IPS DF 6.9 (cell line): ENCODE results near the gene MAML1.

ENCODE experiments used
- DNase-seq: peaks from one replicate; pipeline ENCODE4 v3.0.0-alpha.2; 2013; ENCODE audit warnings: low read depth, low spot score
- H3K27ac ChIP-seq: one replicate; pipeline ENCODE4 v1.5.1; 2013; ENCODE audit warnings: low read length, control low read depth
- H3K27me3 ChIP-seq: 2 replicates; pipeline ENCODE4 v1.6.1; 2013; ENCODE audit warnings: mild to moderate bottlenecking, low read length; ENCODE audit not compliant: control insufficient read depth, insufficient read depth
- H3K36me3 ChIP-seq: 2 replicates; pipeline ENCODE4 v1.6.1; 2013; ENCODE audit warnings: low read length; ENCODE audit not compliant: control insufficient read depth, insufficient read depth
- H3K4me1 ChIP-seq: 2 replicates; pipeline ENCODE4 v1.6.1; 2013; ENCODE audit warnings: low read length; ENCODE audit not compliant: control insufficient read depth, insufficient read depth
- H3K4me3 ChIP-seq: 2 replicates; pipeline ENCODE4 v1.5.1; 2013; ENCODE audit warnings: mild to moderate bottlenecking, low read length
- H3K9me3 ChIP-seq: 2 replicates; pipeline ENCODE4 v1.6.1; 2013; ENCODE audit warnings: low read length, inconsistent platforms; ENCODE audit not compliant: control insufficient read depth, insufficient read depth
- WGBS: extraction: QIAGEN DNeasy Blood & Tissue Kit; methylation state at CpG from one replicate; pipeline ENCODE4 v1.1.7; 2013; ENCODE audit warnings: mixed read lengths, missing lambda C conversion rate; ENCODE audit not compliant: insufficient read length, insufficient coverage; 5-methylcytosine and 5-hydroxymethylcytosine counted together

Gene MAML1

DNA sequence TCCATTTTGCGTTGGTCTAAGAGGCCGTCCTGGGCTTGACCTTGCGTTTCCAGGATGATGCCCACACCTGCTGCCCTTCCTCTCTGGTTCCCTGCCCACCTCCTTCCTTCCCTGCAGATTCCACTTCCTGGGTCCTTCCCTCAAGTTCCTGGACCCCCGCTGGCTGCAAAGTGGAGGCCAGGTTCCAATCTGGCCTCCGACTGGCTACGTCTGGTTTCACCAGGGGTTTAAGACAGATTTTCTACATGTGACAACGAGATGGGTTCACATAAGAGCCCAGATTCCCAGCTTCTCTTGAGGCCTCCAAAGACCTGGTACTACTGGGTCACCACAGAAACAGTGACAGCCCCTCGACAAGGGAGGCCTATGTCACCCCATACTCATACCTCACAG is 71.9 kb downstream of the MAML1 start:
- H3K4me1 ChIP-seq = peaks cover 15% of the 10 kb centered on the region
- DNase-seq = no peak
- no peak overlapping the region for H3K27ac ChIP-seq
- no peaks in the 10 kb centered on the region for H3K9me3 ChIP-seq
- H3K4me3 ChIP-seq = no peak overlapping the region
- WGBS = no CpG with 5 or more reads among the region's 8 CpGs
- H3K27me3 ChIP-seq = no peaks in the 10 kb centered on the region
- peaks cover 10% of the 10 kb centered on the region for H3K36me3 ChIP-seq

DNA sequence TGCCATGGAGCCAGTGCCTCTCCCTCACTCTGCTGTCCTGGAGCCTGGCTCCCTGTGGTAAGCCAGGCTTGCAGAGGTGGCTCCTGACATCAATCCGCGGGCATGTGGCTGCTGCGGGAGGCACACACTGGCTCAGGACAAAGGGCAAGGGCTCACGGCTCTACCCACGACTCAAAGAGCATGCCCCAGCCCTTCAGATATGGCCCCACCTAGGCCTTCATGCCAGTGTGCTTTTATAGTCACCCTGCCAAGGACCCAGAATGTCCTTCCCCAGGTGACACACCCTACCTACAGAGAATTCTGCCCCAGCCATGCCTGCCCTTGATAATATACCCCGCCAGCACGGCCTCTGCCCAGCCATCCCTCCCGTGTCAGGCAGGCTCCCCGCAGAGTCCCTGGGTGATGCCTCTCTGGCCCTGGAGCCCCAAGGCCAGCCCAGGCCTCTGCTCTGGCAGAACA is 72.5 kb downstream of the MAML1 start:
- Histone ChIP-seq H3K4me1 (peaks cover 15% of the 10 kb centered on the region), H3K36me3 (peaks cover 4% of the 10 kb centered on the region; the same call in 1 of the 2 replicates), H3K27ac (no peak overlapping the region)

DNA sequence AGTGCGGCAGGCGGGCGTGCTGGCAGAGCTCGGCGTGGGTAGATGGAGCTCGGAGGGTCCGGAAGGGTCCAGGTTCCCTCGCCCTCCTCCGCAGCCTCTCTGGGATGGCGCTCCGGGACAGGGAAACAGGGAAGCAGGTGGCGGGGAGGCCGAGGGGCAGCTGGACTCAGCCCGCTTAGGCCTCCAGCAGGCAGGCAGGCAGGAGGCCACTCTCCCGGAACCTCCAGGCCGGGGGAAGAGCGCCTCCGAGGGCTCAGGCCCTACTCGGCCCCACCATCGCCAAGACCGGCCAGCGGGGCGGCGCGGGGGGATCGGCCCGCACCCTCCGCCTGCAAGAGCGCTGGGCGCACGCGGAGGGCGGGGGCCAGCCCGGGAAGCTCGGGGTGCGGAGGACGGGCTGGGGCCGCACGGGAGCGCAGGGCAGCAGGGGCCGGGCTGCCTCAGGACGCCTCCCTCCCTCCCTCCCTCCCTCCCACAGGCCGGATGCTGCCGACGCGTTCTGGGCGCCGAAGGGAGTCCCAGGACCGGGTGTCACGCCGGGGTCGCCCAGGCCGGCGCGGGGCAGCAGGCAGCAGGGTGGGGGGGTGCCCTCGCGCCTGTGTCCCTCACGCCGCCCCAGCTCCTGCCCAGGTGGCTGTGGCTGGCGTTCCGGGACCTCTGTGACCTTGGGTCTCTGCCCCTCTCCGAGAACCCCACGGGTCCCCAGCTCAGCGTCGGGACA is 73.1 kb downstream of the MAML1 start:
- Histone ChIP-seq H3K36me3 (peaks cover 4% of the 10 kb centered on the region; the same call in 1 of the 2 replicates), H3K4me3 (peak overlapping the region; percentile 86), H3K27ac (no peak overlapping the region), H3K9me3 (no peaks in the 10 kb centered on the region), H3K27me3 (no peaks in the 10 kb centered on the region), H3K4me1 (peaks cover 15% of the 10 kb centered on the region)
- WGBS = no CpG with 5 or more reads among the region's 65 CpGs
- DNase-seq = no peak

More for the DNA sequence above, 72.5 kb downstream of the MAML1 start:
- Histone ChIP-seq H3K4me3 (peak overlapping the region; percentile 86; the same call in 1 of the 2 replicates), H3K27me3 (no peaks in the 10 kb centered on the region), H3K9me3 (no peaks in the 10 kb centered on the region)
- no peak for DNase-seq
- no CpG with 5 or more reads among the region's 9 CpGs for WGBS

DNA sequence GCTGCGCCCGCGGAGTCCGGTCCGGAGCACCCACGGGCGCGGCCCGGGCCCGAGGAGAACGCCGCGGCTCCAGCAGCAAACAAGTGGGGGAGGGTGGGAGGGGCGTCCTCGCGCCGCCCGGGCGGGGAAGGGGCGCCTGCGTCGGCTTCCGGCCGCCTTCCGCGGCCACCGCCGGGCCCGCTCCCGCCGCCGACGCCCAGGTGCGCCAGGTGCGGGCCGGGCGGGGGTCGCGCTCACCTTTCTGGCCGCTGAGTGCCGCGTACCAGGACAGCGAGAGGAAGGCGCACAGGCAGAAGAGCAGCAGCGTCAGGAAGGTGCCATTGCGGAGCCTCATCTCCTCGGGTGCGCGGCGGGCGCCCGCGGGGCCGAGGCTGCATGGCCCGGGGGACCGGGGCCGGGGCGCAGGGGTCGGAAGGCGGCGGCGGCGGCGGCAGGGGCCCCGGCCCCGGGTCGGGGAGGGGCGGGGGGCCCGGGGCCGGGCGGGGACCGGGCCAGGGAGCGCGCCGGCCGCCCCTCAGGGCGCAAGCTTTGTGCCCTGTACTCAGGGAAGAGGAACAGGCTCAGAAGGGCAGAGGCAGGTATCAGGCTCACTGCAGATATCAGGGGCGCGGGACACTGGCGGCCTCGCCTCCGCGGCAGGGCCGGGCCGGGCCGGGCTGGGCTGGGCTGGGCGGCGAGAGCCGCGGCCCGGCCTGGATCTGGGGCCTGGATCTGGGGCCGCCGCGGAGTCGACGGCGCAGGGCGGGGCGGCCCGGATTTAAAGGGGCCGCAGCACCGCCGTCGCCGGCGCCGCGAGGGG is 73.8 kb downstream of the MAML1 start, which contains the start of gene MGAT4B:
TSS of gene MGAT4B (minus strand) at position 617 of the 799 bp plus-strand sequence. CDS start at position 334, 283 bp downstream.
- peak within 1 kb of the TSS; percentile 86 for H3K4me3 ChIP-seq
- DNase-seq = no peak
- H3K27me3 ChIP-seq = no peaks in the 10 kb centered on the region
- no peaks in the 10 kb centered on the region for H3K9me3 ChIP-seq
- H3K4me1 ChIP-seq = peaks cover 13% of the 10 kb centered on the region
- no peak within 1 kb of the TSS for H3K27ac ChIP-seq
- no CpG with 5 or more reads among the region's 108 CpGs for WGBS
- H3K36me3 ChIP-seq = peaks cover under 1% of the 10 kb centered on the region; the same call in 1 of the 2 replicates

DNA sequence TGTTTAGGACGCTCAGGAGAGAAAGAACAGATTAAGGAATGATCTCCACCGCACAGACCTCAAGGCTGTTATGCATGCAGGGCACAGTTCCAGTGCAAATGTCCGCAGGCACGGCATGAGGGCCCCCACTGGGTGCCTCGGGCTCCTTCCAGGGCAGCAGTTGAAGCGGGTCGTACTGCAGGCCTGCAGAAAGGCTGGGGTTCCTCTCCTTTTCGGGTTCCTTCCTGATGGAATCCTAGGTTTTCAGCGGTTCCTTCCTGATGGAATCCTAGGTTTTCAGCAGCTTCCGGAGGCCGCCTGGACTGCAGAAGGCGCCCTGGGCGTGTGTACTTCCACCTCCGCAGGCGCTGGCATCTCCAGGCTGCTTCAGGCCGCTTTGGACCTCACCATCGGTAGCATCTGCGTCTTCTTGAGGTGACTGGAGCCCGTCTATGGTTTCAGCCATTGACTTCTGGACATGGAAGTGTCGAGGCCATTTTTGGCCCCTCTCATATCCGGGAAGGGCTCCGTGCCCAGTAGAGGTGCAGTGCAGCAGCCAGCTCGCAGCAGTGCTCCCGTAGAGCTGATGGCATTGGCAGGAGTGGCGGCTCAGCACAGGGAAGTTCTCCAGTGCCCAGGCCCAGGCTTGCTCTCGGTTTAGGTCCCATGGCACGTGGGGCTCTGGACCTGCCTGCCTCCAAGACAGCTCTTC is 79.7 kb downstream of the MAML1 start:
- WGBS = no CpG with 5 or more reads among the region's 27 CpGs
- no peak for DNase-seq

DNA sequence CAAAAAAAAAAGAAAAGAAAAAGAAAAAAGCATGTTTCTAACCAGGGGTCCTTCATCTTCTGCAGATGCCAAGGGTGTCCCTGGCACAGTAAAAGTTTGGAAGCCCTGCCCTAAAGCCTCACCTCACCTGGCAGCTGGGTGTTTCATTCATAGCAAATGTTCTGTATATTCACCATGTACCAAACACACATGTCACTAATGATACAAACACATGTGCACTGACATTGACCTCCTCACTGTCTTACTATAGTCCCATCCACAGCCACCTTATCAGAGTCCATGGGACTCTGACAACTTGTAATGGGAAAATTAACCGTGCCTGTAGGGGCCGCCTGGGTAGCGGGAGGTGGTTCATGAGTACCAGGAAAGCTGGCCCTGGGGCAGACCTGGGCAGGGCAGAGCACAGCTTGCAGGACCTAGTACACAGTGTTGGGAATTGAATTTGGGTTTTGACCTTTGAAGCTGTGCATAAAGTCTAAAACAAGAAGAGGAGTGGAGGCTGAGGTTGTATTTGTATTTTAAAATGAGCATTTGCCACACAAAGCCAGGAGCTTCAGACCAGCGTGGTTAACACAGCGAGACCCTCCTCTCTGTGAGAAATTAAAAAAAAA is 80.5 kb downstream of the MAML1 start:
- Histone ChIP-seq H3K9me3 (no peaks in the 10 kb centered on the region), H3K4me1 (peaks cover 3% of the 10 kb centered on the region; the same call in 1 of the 2 replicates), H3K36me3 (0 out of 2 replicates have a peak, but pooled peaks cover 2% of the 10 kb centered on the region), H3K27me3 (no peaks in the 10 kb centered on the region), H3K4me3 (no peak overlapping the region), H3K27ac (no peak overlapping the region)
- no peak for DNase-seq
- WGBS = no CpG with 5 or more reads among the region's 5 CpGs

More for the DNA sequence above, 79.7 kb downstream of the MAML1 start:
- Histone ChIP-seq H3K9me3 (no peaks in the 10 kb centered on the region), H3K4me3 (no peak overlapping the region), H3K27ac (no peak overlapping the region), H3K4me1 (peaks cover 3% of the 10 kb centered on the region; the same call in 1 of the 2 replicates), H3K36me3 (0 out of 2 replicates have a peak, but pooled peaks cover 2% of the 10 kb centered on the region), H3K27me3 (no peaks in the 10 kb centered on the region)

DNA sequence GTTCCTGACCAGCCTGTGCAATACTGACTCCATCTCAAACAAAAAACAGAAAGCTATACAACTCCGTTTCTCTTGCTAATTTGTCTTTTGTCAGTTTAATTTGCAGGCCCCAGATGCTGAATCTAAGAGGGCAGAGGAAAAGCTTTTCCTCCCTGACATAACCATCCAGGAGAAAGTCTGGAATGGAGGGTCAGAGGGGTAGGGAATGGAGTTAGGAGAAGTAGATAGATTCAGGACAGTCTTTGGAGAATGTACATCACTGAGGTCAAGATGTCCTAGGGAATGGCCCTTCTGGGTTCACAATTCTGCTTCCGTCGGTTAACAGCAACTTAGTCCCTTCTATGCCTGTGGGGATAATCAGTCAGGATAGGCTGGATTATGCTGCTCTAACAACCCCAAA is 81.5 kb downstream of the MAML1 start:
- no peak for DNase-seq
- no peak overlapping the region for H3K27ac ChIP-seq
- peaks cover 6% of the 10 kb centered on the region for H3K4me1 ChIP-seq
- no CpG with 5 or more reads among the region's 3 CpGs for WGBS
- H3K4me3 ChIP-seq = no peak overlapping the region
- no peaks in the 10 kb centered on the region for H3K27me3 ChIP-seq
- no peaks in the 10 kb centered on the region for H3K9me3 ChIP-seq
- H3K36me3 ChIP-seq = 0 out of 2 replicates have a peak, but pooled peaks cover 2% of the 10 kb centered on the region

DNA sequence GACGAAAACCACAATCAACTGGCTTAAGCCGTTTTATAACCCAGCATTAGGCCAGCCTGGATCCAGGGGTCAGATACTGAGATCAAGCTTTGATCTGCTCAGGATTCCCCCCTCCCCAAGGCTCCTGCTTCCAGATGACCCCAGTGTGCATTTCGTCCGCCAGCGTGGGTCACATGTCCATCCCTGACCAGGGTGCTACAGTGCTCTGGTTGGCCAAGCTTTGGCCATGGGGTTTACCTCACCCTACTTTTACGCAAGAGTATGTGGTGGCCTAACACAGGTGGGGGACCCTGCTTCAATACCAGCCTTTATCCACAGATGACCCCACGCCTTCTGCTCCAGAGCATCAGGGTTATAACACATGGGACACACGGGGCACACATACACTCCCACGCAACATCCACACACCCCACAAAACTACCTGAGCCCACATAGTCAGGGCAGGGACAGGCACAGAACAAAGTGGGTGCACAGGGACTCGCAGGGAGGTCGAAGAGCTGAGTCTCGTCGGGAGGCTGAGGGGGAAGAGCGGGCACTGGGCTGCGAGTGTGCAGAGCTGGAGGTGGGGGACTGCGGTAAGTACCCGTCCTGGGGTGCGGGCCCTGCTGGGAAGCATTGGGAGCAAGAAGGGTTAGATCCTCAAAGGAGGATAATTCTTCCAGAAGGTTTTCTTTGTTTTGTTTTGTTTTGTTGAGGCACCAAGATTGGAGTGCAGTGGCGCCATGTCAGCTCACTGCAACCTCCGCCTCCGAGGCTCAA is 83.0 kb downstream of the MAML1 start:
- no peak for DNase-seq
- WGBS = no CpG with 5 or more reads among the region's 21 CpGs
- no peak overlapping the region for H3K4me3 ChIP-seq
- H3K27me3 ChIP-seq = no peaks in the 10 kb centered on the region
- H3K4me1 ChIP-seq = peaks cover 10% of the 10 kb centered on the region
- H3K27ac ChIP-seq = no peak overlapping the region
- H3K9me3 ChIP-seq = no peaks in the 10 kb centered on the region
- 0 out of 2 replicates have a peak, but pooled peaks cover 2% of the 10 kb centered on the region for H3K36me3 ChIP-seq

DNA sequence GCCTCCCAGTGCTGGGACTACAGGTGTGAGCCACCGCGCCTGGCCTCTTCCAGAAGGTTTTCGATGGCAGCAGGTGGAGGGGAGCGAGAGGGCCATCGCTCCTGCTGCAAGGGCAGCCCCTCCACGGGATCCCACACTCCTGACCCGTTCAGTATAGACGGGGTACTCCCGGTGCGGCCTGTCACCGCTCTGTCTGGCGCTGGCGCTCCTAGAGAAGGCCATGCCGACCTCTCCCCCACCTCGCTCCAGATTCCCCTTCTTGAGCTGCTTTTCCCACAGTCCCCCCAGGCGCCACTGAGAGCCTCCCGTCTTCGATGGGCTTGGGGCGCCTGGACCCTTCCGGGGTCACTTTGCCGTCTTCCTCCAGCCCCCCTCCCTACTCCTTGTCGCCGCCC is 83.8 kb downstream of the MAML1 start:
- Histone ChIP-seq H3K36me3 (0 out of 2 replicates have a peak, but pooled peaks cover 2% of the 10 kb centered on the region), H3K9me3 (no peaks in the 10 kb centered on the region), H3K4me1 (peaks cover 10% of the 10 kb centered on the region), H3K27ac (no peak overlapping the region), H3K27me3 (no peaks in the 10 kb centered on the region), H3K4me3 (peak overlapping the region; percentile 40; the same call in 1 of the 2 replicates)
- WGBS = no CpG with 5 or more reads among the region's 23 CpGs
- no peak for DNase-seq
